ENCODE data around the gene DDX43. TPM values are rescaled to one million over a fixed set of nuclear protein-coding genes. Genes with fewer than 3 reads are reported as not detected.

The DDX43 gene
- total and polyA plus RNA-seq, 2 of the 4 experiments (the other 2 are of a cell fraction), result 0.07 TPM; not detected in 1

DNA sequence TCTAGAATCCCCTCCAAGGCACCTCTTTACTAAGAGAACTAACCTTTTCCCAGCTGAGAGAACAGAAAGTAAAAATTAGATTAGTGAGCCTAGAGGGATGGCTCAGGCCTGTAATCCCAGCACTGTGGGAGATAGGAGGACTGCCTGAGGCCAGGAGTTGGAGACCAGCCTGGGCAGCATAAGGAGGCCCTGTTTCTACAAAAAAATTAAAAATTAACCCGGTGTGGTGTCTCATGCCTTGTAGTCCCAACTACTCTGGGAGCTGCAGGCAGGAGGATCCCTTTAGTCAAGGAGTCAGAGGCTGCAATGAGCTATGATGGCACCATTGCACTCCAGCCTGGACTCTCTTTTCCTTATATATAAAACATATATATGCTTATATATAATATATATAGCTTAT, 19.4 kb upstream of the DDX43 start:
- H2AK5ac ChIP-seq (ENCODE audit: low read depth, low read length), result no peak overlapping the region
- no peak overlapping the region for H3K9ac ChIP-seq (ENCODE audit: low read depth, low read length)
- no peak overlapping the region for H2BK5ac ChIP-seq (ENCODE audit: low read depth, low read length, poor library complexity, severe bottlenecking)
- H3K4me3 ChIP-seq (ENCODE audit: insufficient read depth, low read depth, low read length), result no peak overlapping the region
- no peak overlapping the region for H3K14ac ChIP-seq (replicated peaks; ENCODE audit: low read depth, low read length)
- H2BK20ac ChIP-seq (ENCODE audit: low read depth, low read length), result no peak overlapping the region
- no CpG with 5 or more reads among the region's 1 CpG for WGBS, 2 experiments (ENCODE audit: extremely low coverage in 2 of 2, insufficient read length in 1 of 2)
- POLR2A ChIA-PET (ENCODE audit: unreplicated experiment), result no interaction called here
- H2AFZ ChIP-seq (replicated peaks; ENCODE audit: low read length, poor library complexity), result no peak overlapping the region
- H3K79me1 ChIP-seq (ENCODE audit: low read depth in 1 of 2, low read length in 2 of 2), result no peaks in the 10 kb centered on the region
- H3K4me1 ChIP-seq (ENCODE audit: control insufficient read depth, insufficient read depth, low read length), result no peaks in the 10 kb centered on the region
- in situ Hi-C loops (cut with MboI; ENCODE audit: low sequenced_read_pairs) (no loop called here), dilution Hi-C loops (cut with HindIII; ENCODE audit: low sequenced_read_pairs, unreplicated experiment) (no loop called here), intact Hi-C loops (cut with micrococcal nuclease) (no loop called here)
- CTCF ChIA-PET, result interaction anchor here (0.6 to 1.0 kb wide), 2 partner anchors 9 to 14 kb away, joined by 4 to 5 read pairs; no protein-coding TSS in a partner anchor
- no peak overlapping the region for H4K5ac ChIP-seq (ENCODE audit: low read depth, low read length)
- H3K18ac ChIP-seq (ENCODE audit: low read depth, low read length), result no peak overlapping the region
- no peaks in the 10 kb centered on the region for H3K27me3 ChIP-seq (ENCODE audit: control insufficient read depth, insufficient read depth, low read length)
- no peak overlapping the region for H2BK15ac ChIP-seq (ENCODE audit: low read depth, low read length)
- H2BK120ac ChIP-seq (ENCODE audit: low read depth, low read length), result no peak overlapping the region
- TF ChIP-seq SMC3 (IDR thresholded peaks at IDR 0.05; ENCODE audit: low read depth, low read length) (no peak), FOS (IDR thresholded peaks at IDR 0.05; ENCODE audit: low read depth, low read length) (no peak), MAFK (IDR thresholded peaks at IDR 0.05; ENCODE audit: low read depth, low read length) (no peak), NFE2L2 (IDR thresholded peaks at IDR 0.05; ENCODE audit: low read depth, low read length) (no peak), RFX5 (IDR thresholded peaks at IDR 0.05; ENCODE audit: low read depth, low read length) (no peak), CEBPB (IDR thresholded peaks at IDR 0.05; ENCODE audit: low read depth, low read length) (no peak), MAZ (IDR thresholded peaks at IDR 0.05; ENCODE audit: borderline replicate concordance, low read depth, low read length) (no peak), MXI1 (IDR thresholded peaks at IDR 0.05; ENCODE audit: borderline replicate concordance, low read depth, low read length) (no peak), CHD1 (IDR thresholded peaks at IDR 0.05; ENCODE audit: low read depth, low read length) (no peak), RAD21 (IDR thresholded peaks at IDR 0.05; ENCODE audit: low read length) (no peak), BHLHE40 (IDR thresholded peaks at IDR 0.05; ENCODE audit: low read depth, low read length) (no peak), POLR2A (IDR thresholded peaks at IDR 0.05; ENCODE audit: low read depth, low read length) (no peak), RCOR1 (IDR thresholded peaks at IDR 0.05; ENCODE audit: insufficient replicate concordance, low read length) (no peak)
- TF ChIP-seq, protein P1, sequence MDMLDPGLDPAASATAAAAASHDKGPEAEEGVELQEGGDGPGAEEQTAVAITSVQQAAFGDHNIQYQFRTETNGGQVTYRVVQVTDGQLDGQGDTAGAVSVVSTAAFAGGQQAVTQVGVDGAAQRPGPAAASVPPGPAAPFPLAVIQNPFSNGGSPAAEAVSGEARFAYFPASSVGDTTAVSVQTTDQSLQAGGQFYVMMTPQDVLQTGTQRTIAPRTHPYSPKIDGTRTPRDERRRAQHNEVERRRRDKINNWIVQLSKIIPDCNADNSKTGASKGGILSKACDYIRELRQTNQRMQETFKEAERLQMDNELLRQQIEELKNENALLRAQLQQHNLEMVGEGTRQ (IDR thresholded peaks at IDR 0.05; ENCODE audit: low read depth, low read length), result no peak
- TF ChIP-seq, protein P2, sequence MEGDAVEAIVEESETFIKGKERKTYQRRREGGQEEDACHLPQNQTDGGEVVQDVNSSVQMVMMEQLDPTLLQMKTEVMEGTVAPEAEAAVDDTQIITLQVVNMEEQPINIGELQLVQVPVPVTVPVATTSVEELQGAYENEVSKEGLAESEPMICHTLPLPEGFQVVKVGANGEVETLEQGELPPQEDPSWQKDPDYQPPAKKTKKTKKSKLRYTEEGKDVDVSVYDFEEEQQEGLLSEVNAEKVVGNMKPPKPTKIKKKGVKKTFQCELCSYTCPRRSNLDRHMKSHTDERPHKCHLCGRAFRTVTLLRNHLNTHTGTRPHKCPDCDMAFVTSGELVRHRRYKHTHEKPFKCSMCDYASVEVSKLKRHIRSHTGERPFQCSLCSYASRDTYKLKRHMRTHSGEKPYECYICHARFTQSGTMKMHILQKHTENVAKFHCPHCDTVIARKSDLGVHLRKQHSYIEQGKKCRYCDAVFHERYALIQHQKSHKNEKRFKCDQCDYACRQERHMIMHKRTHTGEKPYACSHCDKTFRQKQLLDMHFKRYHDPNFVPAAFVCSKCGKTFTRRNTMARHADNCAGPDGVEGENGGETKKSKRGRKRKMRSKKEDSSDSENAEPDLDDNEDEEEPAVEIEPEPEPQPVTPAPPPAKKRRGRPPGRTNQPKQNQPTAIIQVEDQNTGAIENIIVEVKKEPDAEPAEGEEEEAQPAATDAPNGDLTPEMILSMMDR (conservative IDR thresholded peaks at IDR 0.05; ENCODE audit: low read depth, low read length), result no peak
- TF ChIP-seq, protein P3, sequence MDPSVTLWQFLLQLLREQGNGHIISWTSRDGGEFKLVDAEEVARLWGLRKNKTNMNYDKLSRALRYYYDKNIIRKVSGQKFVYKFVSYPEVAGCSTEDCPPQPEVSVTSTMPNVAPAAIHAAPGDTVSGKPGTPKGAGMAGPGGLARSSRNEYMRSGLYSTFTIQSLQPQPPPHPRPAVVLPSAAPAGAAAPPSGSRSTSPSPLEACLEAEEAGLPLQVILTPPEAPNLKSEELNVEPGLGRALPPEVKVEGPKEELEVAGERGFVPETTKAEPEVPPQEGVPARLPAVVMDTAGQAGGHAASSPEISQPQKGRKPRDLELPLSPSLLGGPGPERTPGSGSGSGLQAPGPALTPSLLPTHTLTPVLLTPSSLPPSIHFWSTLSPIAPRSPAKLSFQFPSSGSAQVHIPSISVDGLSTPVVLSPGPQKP (IDR thresholded peaks at IDR 0.05; ENCODE audit: borderline replicate concordance, low read depth, low read length), result no peak
- no peaks in the 10 kb centered on the region for H3K9me1 ChIP-seq (ENCODE audit: insufficient read depth, low read length)
- H3K4me2 ChIP-seq (ENCODE audit: low read depth, low read length), result no peak overlapping the region
- no peak overlapping the region for H3K4ac ChIP-seq (ENCODE audit: low read depth, low read length)
- no TSS peak for BruUV-seq (replicated peaks)
- H3K27ac ChIP-seq (ENCODE audit: insufficient read depth, low read length), result no peak overlapping the region
- no peak overlapping the region for H3K23ac ChIP-seq (ENCODE audit: low read depth, low read length)
- no peaks in the 10 kb centered on the region for H4K20me1 ChIP-seq (ENCODE audit: insufficient read depth, low read length)
- H4K8ac ChIP-seq (ENCODE audit: low read depth in 2 of 2, low read length in 2 of 2), result no peak overlapping the region
- no peak for ATAC-seq (ENCODE audit: low read depth)
- no peaks in the 10 kb centered on the region for H3K36me3 ChIP-seq (ENCODE audit: control insufficient read depth, insufficient read depth, low read length)
- peaks cover 10% of the 10 kb centered on the region for H3K9me3 ChIP-seq (ENCODE audit: control insufficient read depth, insufficient read depth, low read length)
- no peak for DNase-seq
- no peak overlapping the region for H2AK9ac ChIP-seq (replicated peaks; ENCODE audit: low read depth, low read length, poor library complexity)
- H4K91ac ChIP-seq (ENCODE audit: insufficient read depth, low read depth, low read length), result no peak overlapping the region
- no peak overlapping the region for H3K56ac ChIP-seq (ENCODE audit: extremely low read depth, insufficient read depth, low read length)

All from IMR-90 (cell line).